Measurements from ENCODE around the gene GCNT1.

Gene GCNT1

DNA sequence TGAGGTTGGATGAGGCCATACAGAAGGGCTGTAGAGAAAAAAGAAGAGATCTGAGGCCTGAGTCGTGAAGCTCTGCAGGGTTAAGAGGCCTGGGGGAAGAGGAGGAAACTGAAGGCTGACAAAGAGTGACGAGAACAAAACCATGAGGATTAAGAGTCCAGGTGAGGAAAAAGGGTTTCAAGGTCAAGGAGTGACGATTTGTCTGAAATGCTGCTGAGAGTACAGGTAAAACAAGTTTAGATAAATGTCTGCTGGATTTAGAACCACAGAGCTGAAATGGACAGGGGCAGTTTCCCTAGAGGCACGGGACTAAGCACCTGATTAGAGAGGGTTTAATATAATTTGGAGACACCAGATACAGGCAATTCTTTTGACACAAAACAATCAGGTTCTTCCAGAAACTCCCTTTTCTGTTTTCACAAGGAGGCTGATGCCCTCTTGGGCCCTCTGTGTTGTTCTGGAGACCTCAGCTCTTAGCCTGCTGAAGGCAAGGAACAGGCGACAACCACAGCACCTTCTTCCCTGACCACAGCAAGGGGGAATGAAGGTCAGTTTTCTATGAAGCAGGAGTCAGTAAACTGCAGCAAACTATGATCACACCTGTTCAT, 14.6 kb upstream of the GCNT1 start:
- Histone ChIP-seq H2BK120ac (ENCODE audit: low read depth, low read length) (no peak overlapping the region), H3K4me2 (ENCODE audit: insufficient read depth, low read length, poor library complexity, severe bottlenecking) (no peak overlapping the region), H3K14ac (ENCODE audit: low read length) (no peak overlapping the region), H3K4me3 (ENCODE audit: low read length in 2 of 2) (no peak overlapping the region), H2BK15ac (ENCODE audit: low read length) (no peak overlapping the region), H2BK12ac (ENCODE audit: low read length) (no peak overlapping the region), H3K27me3 (ENCODE audit: control insufficient read depth in 3 of 3, insufficient read depth in 3 of 3, low read depth in 1 of 3, low read length in 3 of 3) (no peaks in the 10 kb centered on the region), H4K91ac (ENCODE audit: low read depth, low read length, poor library complexity) (no peak overlapping the region), H3K9me3 (replicated peaks in 1 of 2; ENCODE audit: control insufficient read depth in 2 of 2, insufficient read depth in 1 of 2, low read depth in 1 of 2, low read length in 2 of 2) (peaks cover 0 to 1% of the 10 kb centered on the region in 2 donors), H4K8ac (ENCODE audit: low read depth, low read length) (no peak overlapping the region), H2BK5ac (ENCODE audit: low read length) (no peak overlapping the region), H3K4ac (ENCODE audit: low read length) (no peak overlapping the region), H3K36me3 (replicated peaks in 1 of 2; ENCODE audit: control insufficient read depth in 2 of 2, insufficient read depth in 2 of 2, low read length in 2 of 2) (no peaks in the 10 kb centered on the region), H3K79me1 (ENCODE audit: low read depth, low read length) (no peaks in the 10 kb centered on the region), H3K27ac (replicated peaks; ENCODE audit: low read length) (no peak overlapping the region), H3K9ac (ENCODE audit: low read depth, low read length, poor library complexity) (no peak overlapping the region), H3K23ac (ENCODE audit: low read depth, low read length, poor library complexity) (no peak overlapping the region), H3K18ac (ENCODE audit: low read length) (no peak overlapping the region), H3K4me1 (ENCODE audit: control insufficient read depth in 2 of 2, insufficient read depth in 1 of 2, low read depth in 1 of 2, low read length in 2 of 2) (no peaks in the 10 kb centered on the region), H2AFZ (ENCODE audit: low read length) (no peak overlapping the region), H2AK5ac (ENCODE audit: low read depth, low read length) (no peak overlapping the region)
- DNase-seq (ENCODE audit: low spot score), result no peak
- no CpG with 5 or more reads among the region's 5 CpGs for WGBS, 2 donors (ENCODE audit: extremely low coverage in 2 of 2, insufficient read length in 2 of 2, insufficient replicate concordance in 1 of 2)

DNA sequence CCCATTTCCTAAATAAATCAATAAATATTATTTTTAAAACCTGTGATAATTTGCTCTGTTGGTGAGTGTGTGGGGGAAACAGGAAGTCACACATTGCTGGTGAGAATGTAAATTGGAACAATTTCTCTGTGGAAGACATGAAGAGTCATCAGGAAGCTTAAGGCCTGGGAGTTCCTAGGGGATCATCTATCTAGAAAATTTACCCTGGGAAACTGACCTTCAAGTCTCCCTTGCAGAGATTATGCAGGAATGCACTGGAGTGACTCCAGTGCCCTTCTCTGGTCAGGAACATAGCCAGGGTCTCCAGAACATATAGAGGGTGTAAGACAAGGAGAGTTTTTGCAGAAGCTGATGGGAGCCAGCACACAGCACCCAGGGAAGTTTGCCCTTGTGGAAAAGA, 13.0 kb upstream of the GCNT1 start:
- Histone ChIP-seq H3K23ac (ENCODE audit: low read depth, low read length, poor library complexity) (no peak overlapping the region), H3K79me1 (ENCODE audit: low read depth, low read length) (no peaks in the 10 kb centered on the region), H3K18ac (ENCODE audit: low read length) (no peak overlapping the region), H3K4me3 (ENCODE audit: low read length in 2 of 2) (no peak overlapping the region), H4K91ac (ENCODE audit: low read depth, low read length, poor library complexity) (no peak overlapping the region), H3K4ac (ENCODE audit: low read length) (no peak overlapping the region), H3K9me3 (replicated peaks in 1 of 2; ENCODE audit: control insufficient read depth in 2 of 2, insufficient read depth in 1 of 2, low read depth in 1 of 2, low read length in 2 of 2) (peaks cover 0 to 1% of the 10 kb centered on the region in 2 donors), H4K8ac (ENCODE audit: low read depth, low read length) (no peak overlapping the region), H2AK5ac (ENCODE audit: low read depth, low read length) (no peak overlapping the region), H3K36me3 (replicated peaks in 1 of 2; ENCODE audit: control insufficient read depth in 2 of 2, insufficient read depth in 2 of 2, low read length in 2 of 2) (no peaks in the 10 kb centered on the region), H2BK5ac (ENCODE audit: low read length) (no peak overlapping the region), H3K9ac (ENCODE audit: low read depth, low read length, poor library complexity) (no peak overlapping the region), H3K4me2 (ENCODE audit: insufficient read depth, low read length, poor library complexity, severe bottlenecking) (no peak overlapping the region), H2BK12ac (ENCODE audit: low read length) (no peak overlapping the region), H2AFZ (ENCODE audit: low read length) (no peak overlapping the region), H3K14ac (ENCODE audit: low read length) (no peak overlapping the region), H3K27ac (replicated peaks; ENCODE audit: low read length) (no peak overlapping the region), H3K4me1 (ENCODE audit: control insufficient read depth in 2 of 2, insufficient read depth in 1 of 2, low read depth in 1 of 2, low read length in 2 of 2) (peaks cover 0 to 3% of the 10 kb centered on the region in 2 donors), H2BK120ac (ENCODE audit: low read depth, low read length) (no peak overlapping the region), H3K27me3 (ENCODE audit: control insufficient read depth in 3 of 3, insufficient read depth in 3 of 3, low read depth in 1 of 3, low read length in 3 of 3) (no peaks in the 10 kb centered on the region), H2BK15ac (ENCODE audit: low read length) (no peak overlapping the region)
- DNase-seq (ENCODE audit: low spot score), result no peak

DNA sequence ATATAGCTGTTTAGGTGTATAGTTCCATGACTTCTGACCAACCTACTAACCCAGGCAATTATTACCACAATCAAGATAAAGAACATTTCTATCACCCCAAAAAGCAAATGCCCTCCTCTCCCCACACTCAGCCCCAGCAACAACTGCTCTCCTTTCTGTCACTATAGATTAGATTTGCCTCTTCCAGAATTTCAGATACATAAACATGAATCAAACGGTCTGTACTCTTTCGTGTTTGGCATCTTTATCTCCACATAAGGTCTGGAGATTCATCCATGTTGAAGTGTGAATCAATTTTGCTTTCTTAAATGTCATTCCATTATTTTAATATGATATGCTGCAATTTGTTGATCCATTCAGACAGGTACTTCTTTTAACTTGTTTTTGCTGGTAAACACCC, 10.5 kb upstream of the GCNT1 start:
- Histone ChIP-seq H2BK5ac (ENCODE audit: low read length) (no peak overlapping the region), H3K4me2 (ENCODE audit: insufficient read depth, low read length, poor library complexity, severe bottlenecking) (no peak overlapping the region), H3K4ac (ENCODE audit: low read length) (no peak overlapping the region), H3K4me3 (ENCODE audit: low read length in 2 of 2) (no peak overlapping the region), H2BK120ac (ENCODE audit: low read depth, low read length) (no peak overlapping the region), H3K9ac (ENCODE audit: low read depth, low read length, poor library complexity) (no peak overlapping the region), H2BK15ac (ENCODE audit: low read length) (no peak overlapping the region), H3K36me3 (replicated peaks in 1 of 2; ENCODE audit: control insufficient read depth in 2 of 2, insufficient read depth in 2 of 2, low read length in 2 of 2) (no peaks in the 10 kb centered on the region), H3K18ac (ENCODE audit: low read length) (no peak overlapping the region), H3K23ac (ENCODE audit: low read depth, low read length, poor library complexity) (no peak overlapping the region), H3K27ac (replicated peaks; ENCODE audit: low read length) (no peak overlapping the region), H2AK5ac (ENCODE audit: low read depth, low read length) (no peak overlapping the region), H2BK12ac (ENCODE audit: low read length) (no peak overlapping the region), H2AFZ (ENCODE audit: low read length) (no peak overlapping the region), H3K4me1 (ENCODE audit: control insufficient read depth in 2 of 2, insufficient read depth in 1 of 2, low read depth in 1 of 2, low read length in 2 of 2) (peaks cover 0 to 6% of the 10 kb centered on the region in 2 donors), H4K8ac (ENCODE audit: low read depth, low read length) (no peak overlapping the region), H4K91ac (ENCODE audit: low read depth, low read length, poor library complexity) (no peak overlapping the region), H3K79me1 (ENCODE audit: low read depth, low read length) (no peaks in the 10 kb centered on the region), H3K14ac (ENCODE audit: low read length) (no peak overlapping the region), H3K9me3 (replicated peaks in 1 of 2; ENCODE audit: control insufficient read depth in 2 of 2, insufficient read depth in 1 of 2, low read depth in 1 of 2, low read length in 2 of 2) (no peaks in the 10 kb centered on the region), H3K27me3 (ENCODE audit: control insufficient read depth in 3 of 3, insufficient read depth in 3 of 3, low read depth in 1 of 3, low read length in 3 of 3) (no peaks in the 10 kb centered on the region)
- no peak for DNase-seq (ENCODE audit: low spot score)
- WGBS, 2 donors (ENCODE audit: extremely low coverage in 2 of 2, insufficient read length in 2 of 2, insufficient replicate concordance in 1 of 2), result no CpG with 5 or more reads among the region's 2 CpGs

DNA sequence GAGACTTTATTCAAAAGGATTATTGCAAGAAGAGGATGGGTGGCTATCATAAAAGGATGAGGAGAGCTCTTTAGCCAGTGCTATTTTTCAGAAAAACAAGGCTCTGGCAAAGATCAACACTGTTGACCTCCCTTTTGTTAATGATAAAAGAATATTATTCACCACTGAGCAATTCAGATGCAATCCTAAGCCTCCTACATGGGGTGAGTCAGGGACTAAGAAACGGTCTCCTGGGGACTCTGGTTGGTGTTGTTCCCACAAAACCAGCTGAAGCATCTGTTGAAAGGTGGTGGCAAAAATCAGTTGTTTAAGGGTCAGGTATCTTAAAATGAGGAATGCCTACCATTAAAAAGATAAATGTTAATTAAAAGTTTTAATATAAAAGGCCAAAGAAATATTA, 7.7 kb upstream of the GCNT1 start:
- no peak overlapping the region for H2AK5ac ChIP-seq (ENCODE audit: low read depth, low read length)
- H3K36me3 ChIP-seq (replicated peaks in 1 of 2; ENCODE audit: control insufficient read depth in 2 of 2, insufficient read depth in 2 of 2, low read length in 2 of 2), result no peaks in the 10 kb centered on the region
- no peak overlapping the region for H3K18ac ChIP-seq (ENCODE audit: low read length)
- H4K8ac ChIP-seq (ENCODE audit: low read depth, low read length), result no peak overlapping the region
- H3K9me3 ChIP-seq (replicated peaks in 1 of 2; ENCODE audit: control insufficient read depth in 2 of 2, insufficient read depth in 1 of 2, low read depth in 1 of 2, low read length in 2 of 2), result no peaks in the 10 kb centered on the region
- peaks cover 0 to 6% of the 10 kb centered on the region in 2 donors for H3K4me1 ChIP-seq (ENCODE audit: control insufficient read depth in 2 of 2, insufficient read depth in 1 of 2, low read depth in 1 of 2, low read length in 2 of 2)
- no peak overlapping the region for H3K14ac ChIP-seq (ENCODE audit: low read length)
- H3K9ac ChIP-seq (ENCODE audit: low read depth, low read length, poor library complexity), result no peak overlapping the region
- no peak overlapping the region for H3K4me2 ChIP-seq (ENCODE audit: insufficient read depth, low read length, poor library complexity, severe bottlenecking)
- no CpG with 5 or more reads among the region's 1 CpG for WGBS, 2 donors (ENCODE audit: extremely low coverage in 2 of 2, insufficient read length in 2 of 2, insufficient replicate concordance in 1 of 2)
- no peak overlapping the region for H2AFZ ChIP-seq (ENCODE audit: low read length)
- H3K27me3 ChIP-seq (ENCODE audit: control insufficient read depth in 3 of 3, insufficient read depth in 3 of 3, low read depth in 1 of 3, low read length in 3 of 3), result no peaks in the 10 kb centered on the region
- no peak overlapping the region for H3K4me3 ChIP-seq (ENCODE audit: low read length in 2 of 2)
- no peak overlapping the region for H2BK120ac ChIP-seq (ENCODE audit: low read depth, low read length)
- no peaks in the 10 kb centered on the region for H3K79me1 ChIP-seq (ENCODE audit: low read depth, low read length)
- no peak overlapping the region for H3K27ac ChIP-seq (replicated peaks; ENCODE audit: low read length)
- no peak overlapping the region for H3K23ac ChIP-seq (ENCODE audit: low read depth, low read length, poor library complexity)
- no peak overlapping the region for H2BK5ac ChIP-seq (ENCODE audit: low read length)
- no peak for DNase-seq (ENCODE audit: low spot score)
- H3K4ac ChIP-seq (ENCODE audit: low read length), result no peak overlapping the region
- H2BK12ac ChIP-seq (ENCODE audit: low read length), result no peak overlapping the region
- H4K91ac ChIP-seq (ENCODE audit: low read depth, low read length, poor library complexity), result no peak overlapping the region
- no peak overlapping the region for H2BK15ac ChIP-seq (ENCODE audit: low read length)

All from neuronal stem cell (in vitro differentiated cells).